ENCODE measurements around the gene RLF. TPM values are rescaled to one million over a fixed set of nuclear protein-coding genes. Genes with fewer than 3 reads are reported as not detected.

The RLF gene
- total and polyA plus RNA-seq, 9 of the 15 experiments (the other 6 are each of a cell fraction or from before 2014, with no cell fraction given): 3.6 to 35.0 (median 21.2) TPM

DNA sequence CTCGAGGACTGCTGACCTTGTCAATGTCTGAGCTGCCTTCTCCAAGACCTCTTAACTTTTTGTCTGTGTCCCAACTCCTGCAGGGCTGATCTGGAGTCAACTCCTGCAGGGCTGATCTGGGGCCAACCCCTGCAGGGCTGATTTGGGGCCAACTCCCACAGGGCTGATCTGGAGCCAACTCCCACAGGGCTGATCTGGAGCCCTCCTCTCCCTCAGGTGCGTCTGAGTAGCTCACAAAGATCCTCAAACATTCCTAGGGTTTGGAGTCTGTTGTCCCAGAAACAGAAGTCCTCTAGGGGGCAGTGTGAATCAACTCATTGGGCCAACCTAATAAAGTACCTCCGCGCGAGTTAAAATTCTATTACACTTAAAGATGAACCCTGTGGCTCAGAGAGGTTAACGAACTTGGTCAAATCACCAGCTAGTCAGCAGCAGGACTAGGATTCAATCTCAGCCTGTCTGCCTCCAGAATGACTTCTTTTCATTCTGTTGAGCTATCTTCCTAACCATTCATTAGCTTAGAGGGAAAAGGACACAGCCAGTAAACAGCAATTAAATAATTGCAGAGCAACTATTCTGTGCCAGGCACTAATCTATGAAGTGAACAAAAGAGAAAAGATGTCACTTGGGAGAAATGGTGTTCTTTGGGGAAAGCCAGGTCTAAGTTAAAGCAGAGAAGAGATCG, 17.2 kb upstream of the RLF start (continued):
- peak; percentile 40 for TF ChIP-seq CTCFL (IDR thresholded peaks at IDR 0.05; ENCODE audit: borderline replicate concordance, insufficient read depth, low read depth, low read length, poor library complexity, severe bottlenecking)
- TF ChIP-seq BRD4 (IDR thresholded peaks at IDR 0.05): 0 out of 2 replicates have a peak, but pooled peaks have one; percentile 48
- TF ChIP-seq ZNF316 (IDR thresholded peaks at IDR 0.05): peak; percentile 39
- peak; percentile 75; the same call in 1 of the 2 replicates for TF ChIP-seq STAG1 (CRISPR knock-in tag; IDR thresholded peaks at IDR 0.05; ENCODE audit: borderline replicate concordance)
- TF ChIP-seq, protein P1, sequence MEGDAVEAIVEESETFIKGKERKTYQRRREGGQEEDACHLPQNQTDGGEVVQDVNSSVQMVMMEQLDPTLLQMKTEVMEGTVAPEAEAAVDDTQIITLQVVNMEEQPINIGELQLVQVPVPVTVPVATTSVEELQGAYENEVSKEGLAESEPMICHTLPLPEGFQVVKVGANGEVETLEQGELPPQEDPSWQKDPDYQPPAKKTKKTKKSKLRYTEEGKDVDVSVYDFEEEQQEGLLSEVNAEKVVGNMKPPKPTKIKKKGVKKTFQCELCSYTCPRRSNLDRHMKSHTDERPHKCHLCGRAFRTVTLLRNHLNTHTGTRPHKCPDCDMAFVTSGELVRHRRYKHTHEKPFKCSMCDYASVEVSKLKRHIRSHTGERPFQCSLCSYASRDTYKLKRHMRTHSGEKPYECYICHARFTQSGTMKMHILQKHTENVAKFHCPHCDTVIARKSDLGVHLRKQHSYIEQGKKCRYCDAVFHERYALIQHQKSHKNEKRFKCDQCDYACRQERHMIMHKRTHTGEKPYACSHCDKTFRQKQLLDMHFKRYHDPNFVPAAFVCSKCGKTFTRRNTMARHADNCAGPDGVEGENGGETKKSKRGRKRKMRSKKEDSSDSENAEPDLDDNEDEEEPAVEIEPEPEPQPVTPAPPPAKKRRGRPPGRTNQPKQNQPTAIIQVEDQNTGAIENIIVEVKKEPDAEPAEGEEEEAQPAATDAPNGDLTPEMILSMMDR (IDR thresholded peaks at IDR 0.05 in 2 of 3, conservative IDR thresholded peaks at IDR 0.05 in 1 of 3; ENCODE audit: insufficient read depth in 2 of 3, low read depth in 1 of 3, low read length in 3 of 3): peak; percentile 85 to 95 (median 85)
- TF ChIP-seq TEAD1 (CRISPR knock-in tag; IDR thresholded peaks at IDR 0.05): peak in 1 of 2 experiments; percentile 88; a peak in 1 of 4 replicates
- peak; percentile 49 for TF ChIP-seq DACH1 (IDR thresholded peaks at IDR 0.05; ENCODE audit: partially characterized antibody)
- TF ChIP-seq HMG20B (CRISPR knock-in tag; IDR thresholded peaks at IDR 0.05): 0 out of 2 replicates have a peak, but pooled peaks have one; percentile 43
- peak in 1 of 2 experiments; percentile 36; a peak in 1 of 4 replicates for TF ChIP-seq MAZ (CRISPR knock-in tag; conservative IDR thresholded peaks at IDR 0.05 in 1 of 2, IDR thresholded peaks at IDR 0.05 in 1 of 2)
- TF ChIP-seq, protein P2, sequence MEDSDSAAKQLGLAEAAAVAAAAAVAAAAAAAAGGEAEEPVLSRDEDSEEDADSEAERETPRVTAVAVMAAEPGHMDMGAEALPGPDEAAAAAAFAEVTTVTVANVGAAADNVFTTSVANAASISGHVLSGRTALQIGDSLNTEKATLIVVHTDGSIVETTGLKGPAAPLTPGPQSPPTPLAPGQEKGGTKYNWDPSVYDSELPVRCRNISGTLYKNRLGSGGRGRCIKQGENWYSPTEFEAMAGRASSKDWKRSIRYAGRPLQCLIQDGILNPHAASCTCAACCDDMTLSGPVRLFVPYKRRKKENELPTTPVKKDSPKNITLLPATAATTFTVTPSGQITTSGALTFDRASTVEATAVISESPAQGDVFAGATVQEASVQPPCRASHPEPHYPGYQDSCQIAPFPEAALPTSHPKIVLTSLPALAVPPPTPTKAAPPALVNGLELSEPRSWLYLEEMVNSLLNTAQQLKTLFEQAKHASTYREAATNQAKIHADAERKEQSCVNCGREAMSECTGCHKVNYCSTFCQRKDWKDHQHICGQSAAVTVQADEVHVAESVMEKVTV (CRISPR knock-in tag; IDR thresholded peaks at IDR 0.05): peak; percentile 87
- no peak for TF ChIP-seq GATA2 (CRISPR knock-in tag; IDR thresholded peaks at IDR 0.05)
- TF ChIP-seq ATF7 (IDR thresholded peaks at IDR 0.05): 0 out of 2 replicates have a peak, but pooled peaks have one; percentile 10
- no peak for TF ChIP-seq EWSR1 (IDR thresholded peaks at IDR 0.05; ENCODE audit: borderline replicate concordance, low read depth, partially characterized antibody)
- TF ChIP-seq, protein P3, sequence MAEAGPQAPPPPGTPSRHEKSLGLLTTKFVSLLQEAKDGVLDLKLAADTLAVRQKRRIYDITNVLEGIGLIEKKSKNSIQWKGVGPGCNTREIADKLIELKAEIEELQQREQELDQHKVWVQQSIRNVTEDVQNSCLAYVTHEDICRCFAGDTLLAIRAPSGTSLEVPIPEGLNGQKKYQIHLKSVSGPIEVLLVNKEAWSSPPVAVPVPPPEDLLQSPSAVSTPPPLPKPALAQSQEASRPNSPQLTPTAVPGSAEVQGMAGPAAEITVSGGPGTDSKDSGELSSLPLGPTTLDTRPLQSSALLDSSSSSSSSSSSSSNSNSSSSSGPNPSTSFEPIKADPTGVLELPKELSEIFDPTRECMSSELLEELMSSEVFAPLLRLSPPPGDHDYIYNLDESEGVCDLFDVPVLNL (CRISPR knock-in tag; IDR thresholded peaks at IDR 0.05; ENCODE audit: low read depth): no peak
- TF ChIP-seq BCOR (IDR thresholded peaks at IDR 0.05): peak; percentile 46; the same call in 1 of the 2 replicates
- TF ChIP-seq POLR2G (IDR thresholded peaks at IDR 0.05; ENCODE audit: low read depth, low read length): no peak
- TF ChIP-seq XRCC5 (IDR thresholded peaks at IDR 0.05; ENCODE audit: low read depth, low read length): 0 out of 2 replicates have a peak, but pooled peaks have one; percentile 41
- TF ChIP-seq RCOR1 (IDR thresholded peaks at IDR 0.05; ENCODE audit: borderline replicate concordance in 1 of 2, low read depth in 2 of 2, low read length in 2 of 2): peak in 1 of 2 experiments; percentile 54; a peak in 1 of 4 replicates
- TF ChIP-seq SMC3 (conservative IDR thresholded peaks at IDR 0.05; ENCODE audit: insufficient read depth, low read depth, low read length): peak; percentile 75
- peak; percentile 13; the same call in 1 of the 2 replicates for TF ChIP-seq C11orf30 (IDR thresholded peaks at IDR 0.05; ENCODE audit: low read depth)
